Activated CD4-positive, CD25-positive, alpha-beta regulatory T cell treated with anti-CD3 and anti-CD28 coated beads, Interleukin-2, amount 50 U/mL, for 72 hours (primary cell): ENCODE data around the gene NPHP4.
"Not testable (repeated sequence)": the region's sequence is repeated elsewhere in the genome, so short reads cannot be mapped to it uniquely, and the experiment has no call there.

Source experiments
- DNase-seq: peaks from one replicate; pipeline ENCODE4 v3.0.0; 2021

Gene NPHP4

GRCh38 chr1:5908461-5909375 is 83.5 kb downstream of the NPHP4 start:
- DNase-seq, result no peak

DNA sequence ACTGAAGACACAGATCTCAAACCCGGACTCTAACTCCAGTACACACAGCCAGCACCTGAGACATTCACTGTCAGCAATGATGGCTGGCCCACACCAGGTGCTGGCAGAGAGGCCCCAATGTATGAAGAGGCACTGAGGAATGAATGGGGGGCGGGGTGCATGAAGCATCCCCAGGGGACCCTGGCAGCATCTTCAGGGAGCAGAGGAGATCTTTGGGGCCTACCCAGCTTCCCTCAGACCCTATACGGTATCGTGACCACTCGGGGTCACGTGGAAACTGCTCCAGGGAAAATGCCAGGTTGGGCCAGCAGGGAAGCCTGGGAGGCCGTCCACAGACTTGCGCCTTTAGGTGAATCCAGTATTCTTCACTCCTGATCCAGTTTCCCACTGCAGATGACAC is 84.3 kb downstream of the NPHP4 start:
- DNase-seq, result no peak

DNA sequence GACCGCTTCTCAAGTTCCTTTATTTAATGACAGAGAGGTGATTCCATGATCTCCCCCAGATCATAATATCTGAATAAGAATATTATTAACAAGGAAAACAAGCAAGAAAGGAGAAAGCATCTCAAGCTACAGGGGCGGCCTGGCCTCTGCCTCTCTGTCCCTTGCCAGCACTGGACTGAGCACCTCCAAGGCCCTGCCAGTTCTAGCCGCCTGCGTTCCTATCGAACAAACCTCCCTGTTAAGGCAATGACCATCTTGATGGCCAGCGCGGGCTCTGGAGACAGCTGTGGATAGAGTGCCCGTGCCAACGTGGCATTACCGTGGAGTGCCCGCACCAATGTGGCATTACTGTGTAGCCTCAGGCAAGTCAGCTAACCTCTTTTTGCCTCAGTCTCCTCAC is 84.8 kb downstream of the NPHP4 start:
- DNase-seq, result no peak

GRCh38 chr1:5906966-5907365 is 85.3 kb downstream of the NPHP4 start:
- no peak for DNase-seq

- DNase-seq, result no peak
Observed at GRCh38 chr1:5906116-5906515, 86.1 kb downstream of the NPHP4 start.

GRCh38 chr1:5905436-5905835 is 86.8 kb downstream of the NPHP4 start:
- no peak for DNase-seq

- DNase-seq, result no peak
Observed at GRCh38 chr1:5904551-5904950, 87.7 kb downstream of the NPHP4 start.

GRCh38 chr1:5903680-5904079 is 88.5 kb downstream of the NPHP4 start:
- DNase-seq, result no peak

GRCh38 chr1:5903031-5903430 is 89.2 kb downstream of the NPHP4 start:
- DNase-seq, result no peak

DNA sequence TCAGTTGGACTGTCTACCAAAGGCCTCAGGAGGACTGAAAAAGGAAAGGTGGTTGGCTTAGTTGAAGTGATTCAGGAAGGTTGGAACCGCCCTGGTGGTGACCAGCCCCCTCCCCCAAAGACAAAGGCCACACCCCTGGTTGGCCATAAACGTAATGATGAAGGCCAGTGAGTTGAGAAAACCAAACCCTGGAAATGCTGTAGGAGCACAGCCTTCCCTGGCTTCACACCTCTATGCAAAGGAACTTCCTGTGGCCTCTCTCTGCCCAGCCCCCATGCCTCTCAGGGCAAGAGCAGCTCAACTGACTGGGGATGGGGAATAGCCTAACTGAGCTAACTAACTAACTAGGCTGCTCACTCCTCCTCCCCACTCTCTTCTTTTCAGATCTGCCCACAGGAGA is 90.4 kb downstream of the NPHP4 start:
- no peak for DNase-seq

- no peak for DNase-seq
Observed at GRCh38 chr1:5901150-5901549, 91.1 kb downstream of the NPHP4 start.

- DNase-seq, result no peak
Observed at GRCh38 chr1:5898266-5898665, 94.0 kb downstream of the NPHP4 start.

DNA sequence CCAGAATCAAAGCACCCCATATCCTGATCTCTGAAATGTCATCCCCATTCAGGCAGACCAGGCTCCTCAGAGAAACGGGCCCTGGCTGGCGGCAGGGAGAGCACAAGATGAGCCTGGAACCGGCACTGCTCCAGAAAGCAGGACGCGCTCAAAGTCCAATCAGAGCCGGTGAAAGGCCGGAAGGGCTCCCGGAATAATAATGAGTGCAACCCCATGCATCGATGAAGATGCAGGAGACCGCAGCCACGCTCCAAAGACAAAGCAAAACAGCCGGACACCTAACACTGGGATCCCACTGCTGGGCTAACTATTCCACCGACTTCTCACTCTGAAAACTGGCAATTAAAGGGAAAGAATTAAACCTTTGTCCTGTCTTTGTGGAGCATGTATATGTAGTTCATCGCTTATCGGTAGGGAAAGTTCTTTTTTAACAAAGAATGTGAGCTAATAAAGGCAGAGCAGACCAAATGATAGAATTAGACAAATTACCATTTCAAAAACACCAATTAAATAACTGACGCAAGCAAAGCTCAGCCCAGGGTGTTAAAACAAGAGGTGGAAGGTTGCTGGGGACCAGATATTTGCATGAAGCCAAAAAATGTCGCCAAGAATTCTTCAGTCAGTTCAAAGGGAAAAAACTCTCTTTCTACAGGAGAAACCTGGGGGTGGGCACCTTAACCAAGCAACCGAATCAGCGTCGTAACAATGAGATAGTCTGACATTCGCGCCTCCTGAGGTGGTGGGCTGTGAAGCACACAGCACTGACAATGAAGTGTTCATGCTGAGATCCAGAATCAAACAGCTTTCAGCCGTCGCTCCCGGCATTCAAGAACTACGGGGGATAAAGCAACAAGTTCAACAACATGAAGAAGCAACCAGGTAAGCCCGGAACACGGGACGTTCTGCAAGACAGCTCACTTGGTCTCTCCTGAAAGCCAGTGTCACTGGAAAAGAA is 95.2 kb downstream of the NPHP4 start:
- DNase-seq, result no peak

GRCh38 chr1:5895446-5896406 is 96.5 kb downstream of the NPHP4 start:
- DNase-seq, result no peak

DNA sequence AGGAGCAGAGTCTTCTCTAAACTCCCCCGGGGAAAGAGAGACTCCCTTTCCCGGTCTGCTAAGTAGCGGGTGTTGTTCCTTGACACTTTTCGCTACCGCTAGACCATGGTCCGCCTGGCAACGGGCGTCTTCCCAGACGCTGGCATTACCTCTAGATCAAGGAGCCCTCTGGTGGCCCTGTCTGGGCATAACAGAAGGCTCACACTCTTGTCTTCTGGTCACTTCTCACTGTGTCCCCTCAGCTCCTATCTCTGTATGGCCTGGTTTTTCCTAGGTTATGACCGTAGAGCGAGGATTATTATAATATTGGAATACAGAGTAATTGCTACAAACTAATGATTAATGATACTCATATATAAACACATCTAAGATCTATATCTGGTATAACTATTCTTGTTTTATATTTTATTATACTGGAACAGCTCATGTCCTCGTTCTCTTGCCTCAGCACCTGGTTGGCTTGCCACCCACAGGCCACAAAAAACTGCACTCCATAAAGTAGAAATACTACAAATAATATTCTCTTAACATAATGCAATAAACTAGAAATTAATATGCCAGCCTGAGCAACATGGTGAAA is 98.4 kb downstream of the NPHP4 start:
- DNase-seq, result not testable (repeated sequence)

GRCh38 chr1:5892329-5892728 is 99.9 kb downstream of the NPHP4 start:
- DNase-seq, result no peak

GRCh38 chr1:5891736-5892135 is 100.5 kb downstream of the NPHP4 start:
- no peak for DNase-seq

- DNase-seq, result no peak
Observed at GRCh38 chr1:5891137-5891536, 101.1 kb downstream of the NPHP4 start.

GRCh38 chr1:5890346-5891106 is 101.7 kb downstream of the NPHP4 start:
- DNase-seq, result no peak

GRCh38 chr1:5889901-5890300 is 102.3 kb downstream of the NPHP4 start:
- DNase-seq, result no peak

DNA sequence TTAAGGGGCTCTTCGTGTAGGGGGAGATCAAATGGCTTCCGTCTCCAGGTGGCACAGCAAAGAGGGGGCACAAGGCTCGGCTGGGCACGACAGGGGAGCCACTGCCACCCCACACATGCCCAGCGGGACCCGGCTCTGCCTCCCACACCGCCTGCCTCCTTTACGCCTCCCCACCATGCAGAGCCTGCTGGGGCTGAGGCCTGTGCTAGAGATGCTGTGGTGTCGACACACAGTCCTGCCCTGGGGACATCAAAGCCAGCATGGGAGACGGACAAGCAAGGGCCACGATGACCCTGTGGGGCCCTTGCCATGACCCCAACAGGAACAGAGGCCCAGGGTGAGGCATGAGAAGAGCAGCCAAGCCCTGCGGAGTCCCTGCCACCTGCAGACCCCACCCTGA is 102.8 kb downstream of the NPHP4 start:
- DNase-seq, result no peak
